ENCODE measurements around the gene PPP1R12C. TPM values are rescaled to one million over a fixed set of nuclear protein-coding genes. Genes with fewer than 3 reads are reported as not detected.
A peak's percentile ranks its signal among the peaks of the same experiment; 100 is the strongest.

The PPP1R12C gene
- total RNA-seq, 1 experiment from 2014 or later, result 158 TPM

GRCh38 chr19:55068950-55069864 is 48.2 kb downstream of the PPP1R12C start:
- no TSS peak for BruUV-seq (replicated peaks)
- ATAC-seq (peak; percentile 86), DNase-seq (ENCODE audit: low read depth, low spot score) (no peak)
- peak; percentile 76; the same call in 1 of the 2 replicates for TF ChIP-seq SIN3A (IDR thresholded peaks at IDR 0.05; ENCODE audit: borderline replicate concordance, insufficient read depth, low read depth, low read length)
- no peak for TF ChIP-seq TCF7L2 (IDR thresholded peaks at IDR 0.05; ENCODE audit: low read depth, low read length)
- no peak for TF ChIP-seq REST (IDR thresholded peaks at IDR 0.05; ENCODE audit: insufficient read depth in 1 of 2, low read depth in 2 of 2, low read length in 1 of 2)
- TF ChIP-seq POLR2AphosphoS5 (IDR thresholded peaks at IDR 0.05; ENCODE audit: low read depth, low read length), result no peak
- TF ChIP-seq CTCF (IDR thresholded peaks at IDR 0.05), result no peak
- Histone ChIP-seq H3K27me3 (ENCODE audit: control insufficient read depth, insufficient read depth, low read length) (no peaks in the 10 kb centered on the region), H3K36me3 (ENCODE audit: control insufficient read depth, insufficient read depth, low read length) (no peaks in the 10 kb centered on the region), H3K27ac (ENCODE audit: low read length) (peak overlapping the region; percentile 32), H3K4me1 (ENCODE audit: control insufficient read depth, insufficient read depth, low read length) (peaks cover 27% of the 10 kb centered on the region), H3K9me3 (ENCODE audit: control insufficient read depth, insufficient read depth, low read depth, low read length) (no peaks in the 10 kb centered on the region), H3K4me3 (ENCODE audit: low read depth in 2 of 2, low read length in 2 of 2) (peak overlapping the region; percentile 28 to 84)
- POLR2A ChIA-PET, result interaction anchor here (0.6 kb wide), 2 partner anchors 72 to 325 kb away, joined by 4 to 7 read pairs; no protein-coding TSS in a partner anchor
- intact Hi-C loops (cut with micrococcal nuclease; ENCODE audit: unreplicated experiment) (no loop called here), in situ Hi-C loops (cut with HindIII; ENCODE audit: low pct_unique_long_range_greater_than_20kb, low sequenced_read_pairs) (no loop called here)
- CTCF ChIA-PET, result interaction anchor here (0.6 kb wide), 2 partner anchors 396 to 400 kb away, joined by 7 read pairs; no protein-coding TSS in a partner anchor

- no peak for DNase-seq (ENCODE audit: low read depth, low spot score)
- Histone ChIP-seq H3K9me3 (ENCODE audit: control insufficient read depth, insufficient read depth, low read depth, low read length) (no peaks in the 10 kb centered on the region), H3K27ac (ENCODE audit: low read length) (no peak overlapping the region), H3K36me3 (ENCODE audit: control insufficient read depth, insufficient read depth, low read length) (no peaks in the 10 kb centered on the region), H3K4me1 (ENCODE audit: control insufficient read depth, insufficient read depth, low read length) (peaks cover 27% of the 10 kb centered on the region), H3K27me3 (ENCODE audit: control insufficient read depth, insufficient read depth, low read length) (no peaks in the 10 kb centered on the region), H3K4me3 (ENCODE audit: low read depth in 2 of 2, low read length in 2 of 2) (no peak overlapping the region)
- ATAC-seq, result no peak
- in situ Hi-C loops (cut with HindIII; ENCODE audit: low pct_unique_long_range_greater_than_20kb, low sequenced_read_pairs), result no loop called here
- TF ChIP-seq REST (IDR thresholded peaks at IDR 0.05; ENCODE audit: insufficient read depth in 1 of 2, low read depth in 2 of 2, low read length in 1 of 2) (no peak), TCF7L2 (IDR thresholded peaks at IDR 0.05; ENCODE audit: low read depth, low read length) (no peak)
- POLR2A ChIA-PET, result interaction anchor here (0.6 kb wide), 1 partner anchor 58 kb away, joined by 3 read pairs; no protein-coding TSS in a partner anchor
- intact Hi-C loops (cut with micrococcal nuclease; ENCODE audit: unreplicated experiment), result no loop called here
- no TSS peak for BruUV-seq (replicated peaks)
- CTCF ChIA-PET, result no interaction called here
Observed at GRCh38 chr19:55067869-55068268, 49.6 kb downstream of the PPP1R12C start.
